ENCODE data around the gene SLC9A4.
"Not testable (repeated sequence)": the region's sequence is repeated elsewhere in the genome, so short reads cannot be mapped to it uniquely, and the experiment has no call there.

SLC9A4 gene

GRCh38 chr2:102551329-102552096 lies 78.5 kb downstream of the SLC9A4 start:
- no peak for DNase-seq

- DNase-seq: no peak
Measured at GRCh38 chr2:102553601-102554000, 80.6 kb downstream of the SLC9A4 start.

DNA sequence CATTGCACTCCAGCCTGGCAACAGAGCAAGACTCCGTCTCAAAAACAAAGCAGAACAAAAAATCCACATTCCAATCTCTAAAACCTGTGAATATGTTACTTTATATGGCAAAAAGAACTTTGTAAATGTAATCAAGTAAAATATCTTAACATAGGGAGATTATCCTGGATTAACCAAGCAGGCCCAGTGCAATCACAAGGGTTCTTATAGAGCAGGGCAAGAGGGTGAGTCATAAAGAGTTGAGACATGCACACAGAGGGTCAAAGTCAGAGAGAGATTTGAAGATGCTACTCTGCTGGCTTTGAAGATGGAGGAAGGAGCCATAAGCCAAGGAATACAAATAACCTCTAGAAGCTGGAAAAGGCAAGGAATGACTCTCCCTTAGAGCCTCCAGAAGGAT lies 85.4 kb downstream of the SLC9A4 start:
- DNase-seq: no peak

- DNase-seq: not testable (repeated sequence)
Measured at GRCh38 chr2:102562542-102562941, 89.5 kb downstream of the SLC9A4 start.

DNA sequence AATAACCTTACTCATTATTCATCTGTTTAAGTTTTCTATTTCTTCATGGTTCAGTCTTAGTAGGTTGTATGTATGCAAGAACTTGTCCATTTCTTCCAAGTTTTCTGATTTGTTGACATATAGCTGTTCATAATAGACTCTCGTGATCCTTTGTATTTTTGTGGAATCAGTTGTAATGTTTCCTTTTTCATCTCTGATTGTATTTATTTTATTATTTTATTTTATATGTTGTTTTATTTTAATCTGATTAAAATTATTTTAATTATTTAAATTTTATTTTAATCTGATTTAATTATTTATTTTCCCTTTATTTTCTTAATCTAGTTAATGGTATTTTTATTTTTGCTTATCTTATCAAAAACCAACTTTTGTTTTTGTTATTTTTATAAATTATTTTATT lies 102.9 kb downstream of the SLC9A4 start:
- DNase-seq: no peak

- DNase-seq: no peak
Measured at GRCh38 chr2:102578376-102578775, 105.3 kb downstream of the SLC9A4 start.

- no peak for DNase-seq
Measured at GRCh38 chr2:102581911-102582310, 108.9 kb downstream of the SLC9A4 start.

DNA sequence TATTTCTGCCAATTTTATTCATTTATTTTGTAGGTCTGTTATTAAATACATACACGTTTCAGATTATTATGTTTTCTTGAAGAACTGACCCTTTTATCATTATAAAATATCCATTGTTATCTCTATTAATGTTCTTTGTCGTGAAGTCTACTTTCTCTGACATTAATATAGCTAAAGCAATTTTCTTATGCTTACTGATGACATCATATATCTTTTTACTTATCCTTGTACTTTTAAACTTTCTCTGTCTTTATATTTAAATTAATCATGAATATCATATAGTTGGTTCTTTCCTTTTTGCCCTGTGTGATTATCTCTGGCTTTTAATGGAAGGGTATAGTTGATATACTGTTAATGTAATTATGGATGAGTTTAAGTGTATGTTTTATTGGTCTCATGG lies 109.8 kb downstream of the SLC9A4 start:
- DNase-seq: no peak
